GM20000 (cell line): ENCODE data around the gene RNF152.

ENCODE experiments used
- DNase-seq: peaks from one replicate; pipeline ENCODE4 v3.0.0; 2012; ENCODE audit warnings: low spot score
- CTCF ChIP-seq: IDR thresholded peaks from 2 replicates; pipeline ENCODE4 v1.5.1; 2012; ENCODE audit warnings: mild to moderate bottlenecking, control low read depth; ENCODE audit errors: extremely low read depth, missing control alignments

RNF152 gene

GRCh38 chr18:61822879-61823278 lies 69.9 kb downstream of the RNF152 start:
- TF ChIP-seq CTCF: no peak
- DNase-seq: no peak

GRCh38 chr18:61821748-61822147 lies 71.1 kb downstream of the RNF152 start:
- no peak for TF ChIP-seq CTCF
- no peak for DNase-seq

- no peak for TF ChIP-seq CTCF
- no peak for DNase-seq
These were observed 71.9 kb downstream of the RNF152 start for GRCh38 chr18:61820882-61821281.

GRCh38 chr18:61817086-61817485 lies 75.7 kb downstream of the RNF152 start:
- no peak for DNase-seq

GRCh38 chr18:61815885-61816470 lies 76.8 kb downstream of the RNF152 start:
- no peak for DNase-seq
- no peak for TF ChIP-seq CTCF

More at GRCh38 chr18:61817086-61817485, 75.7 kb downstream of the RNF152 start:
- no peak for TF ChIP-seq CTCF

- TF ChIP-seq CTCF: no peak
- no peak for DNase-seq
These were observed 84.5 kb downstream of the RNF152 start for GRCh38 chr18:61808286-61808685.

- TF ChIP-seq CTCF: no peak
- DNase-seq: no peak
These were observed 89.4 kb downstream of the RNF152 start for GRCh38 chr18:61803393-61803792.
